Neural cell (in vitro differentiated cells): ENCODE measurements around the gene ARHGEF26. TPM values are rescaled to one million over a fixed set of nuclear protein-coding genes. Genes with fewer than 3 reads are reported as not detected.

Experiments
- H2AFZ ChIP-seq: fragments of 200-600, 300-800 bp; sonication (generic), shearing (Covaris generic); 2 replicates; pipeline ENCODE4 v1.6.0; 2014; ENCODE audit warnings: low read depth, mild to moderate bottlenecking, antibody characterized with exemption, low read length, moderate library complexity
- H3F3A ChIP-seq: fragments of 200-600 bp; shearing (Covaris generic); 2 replicates; pipeline ENCODE4 v1.6.1; 2016; ENCODE audit warnings: mild to moderate bottlenecking, moderate library complexity, mixed read lengths, antibody characterized with exemption, low read length; ENCODE audit not compliant: insufficient read depth, poor library complexity, severe bottlenecking
- H3K27ac ChIP-seq: fragments of 200-600, 300-800 bp; sonication (generic), shearing (Covaris generic); 2 replicates; pipeline ENCODE4 v1.5.1; 2014; ENCODE audit warnings: mild to moderate bottlenecking, low read length, moderate library complexity
- H3K27me3 ChIP-seq: fragments of 300-800, 200-600 bp; sonication (generic), shearing (Covaris generic); 2 replicates; pipeline ENCODE4 v1.6.0; 2014; ENCODE audit warnings: mild to moderate bottlenecking, low read depth, low read length, moderate library complexity; ENCODE audit not compliant: insufficient read depth
- H3K36me3 ChIP-seq: fragments of 300-800, 200-600 bp; sonication (generic), shearing (Covaris generic); 2 replicates; pipeline ENCODE4 v1.5.1; 2014; ENCODE audit warnings: mild to moderate bottlenecking, antibody characterized with exemption, low read length, moderate library complexity; ENCODE audit not compliant: insufficient read depth
- H3K4me2 ChIP-seq: fragments of 300-800, 200-600 bp; sonication (generic), shearing (Covaris generic); 2 replicates; pipeline ENCODE4 v1.6.0; 2014; ENCODE audit warnings: mild to moderate bottlenecking, low read length
- H3K4me3 ChIP-seq: fragments of 300-800, 200-600 bp; sonication (generic), shearing (Covaris generic); 2 replicates; pipeline ENCODE4 v1.5.1; 2014; ENCODE audit warnings: mild to moderate bottlenecking, low read length, moderate library complexity
- H3K79me2 ChIP-seq: fragments of 200-600 bp; shearing (Covaris generic); replicated peaks from 2 replicates; pipeline ENCODE4 v1.6.0; 2014; ENCODE audit warnings: mild to moderate bottlenecking, low read length, moderate library complexity; ENCODE audit not compliant: insufficient read depth
- H3K9ac ChIP-seq: fragments of 300-800, 200-600 bp; sonication (generic), shearing (Covaris generic); 2 replicates; pipeline ENCODE4 v1.6.1; 2016; ENCODE audit warnings: mild to moderate bottlenecking, low read length, mixed read lengths
- H3K9me2 ChIP-seq: fragments of 200-600 bp; shearing (Covaris generic); 2 replicates; pipeline ENCODE4 v1.6.1; 2016; ENCODE audit warnings: mild to moderate bottlenecking, low read length, mixed read lengths; ENCODE audit not compliant: insufficient read depth
- H3K9me3 ChIP-seq: fragments of 200-600, 300-800 bp; sonication (generic), shearing (Covaris generic); 2 replicates; pipeline ENCODE4 v1.6.1; 2016; ENCODE audit warnings: mild to moderate bottlenecking, mixed run types, low read length, moderate library complexity, mixed read lengths
- H4K20me1 ChIP-seq: fragments of 200-600 bp; shearing (Covaris generic); 2 replicates; pipeline ENCODE4 v1.6.1; 2016; ENCODE audit warnings: mild to moderate bottlenecking, mixed run types; ENCODE audit not compliant: insufficient read depth
- EP300 ChIP-seq: fragments of 450-650 bp; conservative IDR thresholded peaks from 2 replicates; pipeline ENCODE4 v1.6.1; 2014; ENCODE audit warnings: antibody characterized with exemption, mild to moderate bottlenecking, moderate library complexity; ENCODE audit not compliant: poor library complexity, severe bottlenecking
- EZH2 ChIP-seq: fragments of 200-600, 300-800 bp; shearing (Covaris generic), sonication (generic); IDR thresholded peaks from 2 replicates; pipeline ENCODE4 v1.6.1; 2014; ENCODE audit warnings: antibody characterized with exemption, low read length, borderline replicate concordance, mild to moderate bottlenecking; ENCODE audit not compliant: insufficient read depth, poor library complexity, severe bottlenecking
- MXI1 ChIP-seq: fragments of 450-650 bp; conservative IDR thresholded peaks from 2 replicates; pipeline ENCODE4 v1.6.1; 2014; ENCODE audit warnings: antibody characterized with exemption, mild to moderate bottlenecking; ENCODE audit not compliant: poor library complexity, severe bottlenecking
- POLR2AphosphoS5 ChIP-seq: IDR thresholded peaks from 2 replicates; pipeline ENCODE4 v1.6.1; 2012
- RAD21 ChIP-seq: fragments of 450-650 bp; conservative IDR thresholded peaks from 2 replicates; pipeline ENCODE4 v1.6.1; 2014; ENCODE audit warnings: antibody characterized with exemption, mild to moderate bottlenecking, moderate library complexity
- SMC3 ChIP-seq: fragments of 450-650 bp; conservative IDR thresholded peaks from 2 replicates; pipeline ENCODE4 v1.6.1; 2014; ENCODE audit warnings: antibody characterized with exemption, mild to moderate bottlenecking, moderate library complexity; ENCODE audit not compliant: poor library complexity
- TAF1 ChIP-seq: IDR thresholded peaks from 2 replicates; pipeline ENCODE4 v1.6.1; 2012; ENCODE audit warnings: low read depth
- polyA plus RNA-seq: library from polyadenylated mRNA; depleted of rRNA; stranded (reverse); fragments of >200 nt; gene quantifications from 2 replicates; pipeline ENCODE4 v1.2.3, GENCODE V29; 2014
- TF ChIP-seq, protein P1 (sequence below): fragments of 450-650 bp; IDR thresholded peaks from 2 replicates; pipeline ENCODE4 v1.5.1; 2014; ENCODE audit warnings: antibody characterized with exemption, mild to moderate bottlenecking, moderate library complexity; ENCODE audit not compliant: poor library complexity, severe bottlenecking
- TF ChIP-seq, protein P2 (sequence below): IDR thresholded peaks from 2 replicates; pipeline ENCODE4 v1.6.1; 2012; ENCODE audit warnings: borderline replicate concordance

ARHGEF26 gene
- polyA plus RNA-seq, 1 donor from 2014 or later = 5.7 TPM

DNA sequence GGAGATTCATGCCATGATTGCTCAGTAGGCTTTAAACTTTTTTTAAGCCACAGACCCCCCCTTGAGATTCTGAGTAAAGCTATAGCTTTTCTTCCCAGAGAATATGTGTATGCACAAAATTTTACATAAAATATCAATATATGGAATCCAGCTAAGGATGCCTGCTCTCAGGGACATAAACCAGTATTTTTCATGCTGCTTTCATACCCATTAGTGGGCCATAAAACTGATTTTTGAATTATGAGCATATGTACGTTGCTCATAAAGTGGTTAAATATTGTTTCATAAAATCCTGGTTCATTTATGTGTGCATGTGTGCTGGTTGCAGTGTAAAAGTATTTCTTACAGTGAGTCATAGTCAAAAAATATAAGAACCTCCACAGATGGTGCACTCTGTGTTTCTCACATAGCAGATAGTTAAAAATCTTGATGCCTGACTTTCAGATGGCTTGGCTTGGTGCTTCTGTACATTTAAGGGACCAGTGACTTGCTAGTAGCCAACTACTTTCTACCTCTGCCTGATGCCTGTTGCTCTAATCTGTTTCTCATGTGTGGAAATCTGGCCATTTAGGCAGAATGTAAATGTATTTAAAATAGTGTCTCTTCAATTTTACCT is 71.9 kb downstream of the ARHGEF26 start:
- Histone ChIP-seq H3F3A (no peaks in the 10 kb centered on the region), H3K36me3 (no peaks in the 10 kb centered on the region), H3K27ac (no peak overlapping the region), H3K4me2 (no peak overlapping the region), H3K79me2 (no peaks in the 10 kb centered on the region), H3K4me3 (no peak overlapping the region), H4K20me1 (no peaks in the 10 kb centered on the region), H3K9ac (no peak overlapping the region), H3K9me3 (no peaks in the 10 kb centered on the region), H2AFZ (no peak overlapping the region), H3K9me2 (no peaks in the 10 kb centered on the region), H3K27me3 (no peaks in the 10 kb centered on the region)
- TF ChIP-seq, protein P1, sequence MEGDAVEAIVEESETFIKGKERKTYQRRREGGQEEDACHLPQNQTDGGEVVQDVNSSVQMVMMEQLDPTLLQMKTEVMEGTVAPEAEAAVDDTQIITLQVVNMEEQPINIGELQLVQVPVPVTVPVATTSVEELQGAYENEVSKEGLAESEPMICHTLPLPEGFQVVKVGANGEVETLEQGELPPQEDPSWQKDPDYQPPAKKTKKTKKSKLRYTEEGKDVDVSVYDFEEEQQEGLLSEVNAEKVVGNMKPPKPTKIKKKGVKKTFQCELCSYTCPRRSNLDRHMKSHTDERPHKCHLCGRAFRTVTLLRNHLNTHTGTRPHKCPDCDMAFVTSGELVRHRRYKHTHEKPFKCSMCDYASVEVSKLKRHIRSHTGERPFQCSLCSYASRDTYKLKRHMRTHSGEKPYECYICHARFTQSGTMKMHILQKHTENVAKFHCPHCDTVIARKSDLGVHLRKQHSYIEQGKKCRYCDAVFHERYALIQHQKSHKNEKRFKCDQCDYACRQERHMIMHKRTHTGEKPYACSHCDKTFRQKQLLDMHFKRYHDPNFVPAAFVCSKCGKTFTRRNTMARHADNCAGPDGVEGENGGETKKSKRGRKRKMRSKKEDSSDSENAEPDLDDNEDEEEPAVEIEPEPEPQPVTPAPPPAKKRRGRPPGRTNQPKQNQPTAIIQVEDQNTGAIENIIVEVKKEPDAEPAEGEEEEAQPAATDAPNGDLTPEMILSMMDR = no peak
- TF ChIP-seq, protein P2, sequence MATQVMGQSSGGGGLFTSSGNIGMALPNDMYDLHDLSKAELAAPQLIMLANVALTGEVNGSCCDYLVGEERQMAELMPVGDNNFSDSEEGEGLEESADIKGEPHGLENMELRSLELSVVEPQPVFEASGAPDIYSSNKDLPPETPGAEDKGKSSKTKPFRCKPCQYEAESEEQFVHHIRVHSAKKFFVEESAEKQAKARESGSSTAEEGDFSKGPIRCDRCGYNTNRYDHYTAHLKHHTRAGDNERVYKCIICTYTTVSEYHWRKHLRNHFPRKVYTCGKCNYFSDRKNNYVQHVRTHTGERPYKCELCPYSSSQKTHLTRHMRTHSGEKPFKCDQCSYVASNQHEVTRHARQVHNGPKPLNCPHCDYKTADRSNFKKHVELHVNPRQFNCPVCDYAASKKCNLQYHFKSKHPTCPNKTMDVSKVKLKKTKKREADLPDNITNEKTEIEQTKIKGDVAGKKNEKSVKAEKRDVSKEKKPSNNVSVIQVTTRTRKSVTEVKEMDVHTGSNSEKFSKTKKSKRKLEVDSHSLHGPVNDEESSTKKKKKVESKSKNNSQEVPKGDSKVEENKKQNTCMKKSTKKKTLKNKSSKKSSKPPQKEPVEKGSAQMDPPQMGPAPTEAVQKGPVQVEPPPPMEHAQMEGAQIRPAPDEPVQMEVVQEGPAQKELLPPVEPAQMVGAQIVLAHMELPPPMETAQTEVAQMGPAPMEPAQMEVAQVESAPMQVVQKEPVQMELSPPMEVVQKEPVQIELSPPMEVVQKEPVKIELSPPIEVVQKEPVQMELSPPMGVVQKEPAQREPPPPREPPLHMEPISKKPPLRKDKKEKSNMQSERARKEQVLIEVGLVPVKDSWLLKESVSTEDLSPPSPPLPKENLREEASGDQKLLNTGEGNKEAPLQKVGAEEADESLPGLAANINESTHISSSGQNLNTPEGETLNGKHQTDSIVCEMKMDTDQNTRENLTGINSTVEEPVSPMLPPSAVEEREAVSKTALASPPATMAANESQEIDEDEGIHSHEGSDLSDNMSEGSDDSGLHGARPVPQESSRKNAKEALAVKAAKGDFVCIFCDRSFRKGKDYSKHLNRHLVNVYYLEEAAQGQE = no peak
- no peak for TF ChIP-seq POLR2AphosphoS5
- no peak for TF ChIP-seq EP300
- TF ChIP-seq EZH2 = no peak
- TF ChIP-seq RAD21 = no peak
- no peak for TF ChIP-seq SMC3
- no peak for TF ChIP-seq MXI1
- no peak for TF ChIP-seq TAF1

DNA sequence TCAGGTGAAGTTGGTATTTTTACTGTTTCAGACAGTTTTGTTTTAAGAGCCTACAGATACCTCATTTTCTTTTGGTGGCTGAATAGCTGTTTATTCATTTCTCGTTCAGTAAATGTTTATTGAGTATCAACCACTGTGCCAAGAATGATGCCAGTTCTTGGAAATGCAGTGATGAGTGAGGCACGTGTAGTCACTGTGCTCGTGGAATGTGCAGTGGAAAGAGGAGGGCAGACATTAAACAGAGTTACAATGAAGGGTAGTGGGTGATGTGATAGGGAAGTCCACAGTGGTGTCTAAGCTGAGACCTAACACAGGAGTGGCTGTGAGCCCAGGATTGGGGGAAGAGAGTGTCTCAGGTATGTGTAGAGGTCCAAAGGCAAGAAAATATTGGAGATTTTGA is 73.7 kb downstream of the ARHGEF26 start:
- Histone ChIP-seq H2AFZ (no peak overlapping the region), H3K36me3 (no peaks in the 10 kb centered on the region), H3K9me2 (no peaks in the 10 kb centered on the region), H3K9me3 (no peaks in the 10 kb centered on the region), H3K4me3 (no peak overlapping the region), H3K79me2 (no peaks in the 10 kb centered on the region), H3K27ac (no peak overlapping the region), H4K20me1 (no peaks in the 10 kb centered on the region), H3K9ac (no peak overlapping the region), H3F3A (no peaks in the 10 kb centered on the region), H3K4me2 (no peak overlapping the region), H3K27me3 (no peaks in the 10 kb centered on the region)
- TF ChIP-seq EP300 = no peak
- no peak for TF ChIP-seq MXI1
- TF ChIP-seq, protein P1 = no peak
- no peak for TF ChIP-seq EZH2
- TF ChIP-seq, protein P2 = no peak
- TF ChIP-seq TAF1 = no peak
- TF ChIP-seq RAD21 = no peak
- TF ChIP-seq SMC3 = no peak
- TF ChIP-seq POLR2AphosphoS5 = no peak
